HepG2 (cell line): ENCODE measurements around the gene WDR31. TPM values are rescaled to one million over a fixed set of nuclear protein-coding genes. Genes with fewer than 3 reads are reported as not detected.

ENCODE experiments used
- ARNT2 ChIP-seq: sonication (generic); formaldehyde crosslinking; IDR thresholded peaks from 2 replicates; pipeline ENCODE4 v1.8.0; 2022; ENCODE audit warnings: mild to moderate bottlenecking, low read depth, missing genetic modification reagents, moderate library complexity
- BRCA1 ChIP-seq: sonication (generic); formaldehyde crosslinking; IDR thresholded peaks from 2 replicates; pipeline ENCODE4 v1.4.0; 2020; ENCODE audit warnings: missing genetic modification reagents
- DBP ChIP-seq: sonication (generic); formaldehyde crosslinking; IDR thresholded peaks from 2 replicates; pipeline ENCODE4 v1.4.0; 2020; ENCODE audit warnings: missing genetic modification reagents; ENCODE audit errors: not compliant biosample characterization
- FUBP1 ChIP-seq: sonication (generic); formaldehyde crosslinking; IDR thresholded peaks from 2 replicates; pipeline ENCODE4 v1.5.1; 2020; ENCODE audit warnings: missing genetic modification reagents, mild to moderate bottlenecking, borderline replicate concordance
- NBN ChIP-seq: fragments of 450-650 bp; conservative IDR thresholded peaks from 2 replicates; pipeline ENCODE4 v1.6.1; 2017
- NCOA5 ChIP-seq: sonication (generic); formaldehyde crosslinking; IDR thresholded peaks from 2 replicates; pipeline ENCODE4 v1.4.0; 2020; ENCODE audit warnings: missing genetic modification reagents
- PATZ1 ChIP-seq: sonication (generic); formaldehyde crosslinking; IDR thresholded peaks from 2 replicates; pipeline ENCODE4 v1.4.0; 2020; ENCODE audit warnings: missing genetic modification reagents
- SAP130 ChIP-seq: IDR thresholded peaks from 2 replicates; pipeline ENCODE4 v1.6.1; 2016; ENCODE audit warnings: low read depth
- SATB2 ChIP-seq: sonication (generic); formaldehyde crosslinking; IDR thresholded peaks from 2 replicates; pipeline ENCODE4 v1.5.0; 2020; ENCODE audit warnings: missing genetic modification reagents
- SP4 ChIP-seq: sonication (generic); formaldehyde crosslinking; IDR thresholded peaks from 2 replicates; pipeline ENCODE4 v1.8.1; 2023; ENCODE audit warnings: mild to moderate bottlenecking, missing genetic modification reagents
- TBP ChIP-seq: sonication (generic); formaldehyde crosslinking; IDR thresholded peaks from 2 replicates; pipeline ENCODE4 v1.5.0; 2020; ENCODE audit warnings: missing genetic modification reagents
- YY1 ChIP-seq: IDR thresholded peaks from 2 replicates; pipeline ENCODE4 v1.6.1; 2011; ENCODE audit warnings: low read length, low read depth, moderate library complexity, mild to moderate bottlenecking; ENCODE audit not compliant: insufficient read depth, insufficient replicate concordance
- ZFP90 ChIP-seq: sonication (generic); formaldehyde crosslinking; IDR thresholded peaks from 2 replicates; pipeline ENCODE4 v1.8.0; 2022; ENCODE audit warnings: missing genetic modification reagents, mild to moderate bottlenecking, inconsistent platforms, borderline replicate concordance
- ZMAT3 ChIP-seq: sonication (generic); formaldehyde crosslinking; conservative IDR thresholded peaks from 2 replicates; pipeline ENCODE4 v1.7.0; 2021; ENCODE audit warnings: missing genetic modification reagents
- ZNF136 ChIP-seq: sonication (generic); formaldehyde crosslinking; IDR thresholded peaks from 2 replicates; pipeline ENCODE4 v1.8.1; 2022; ENCODE audit warnings: low read depth, mild to moderate bottlenecking, moderate library complexity, missing genetic modification reagents
- ZNF253 ChIP-seq: sonication (generic); formaldehyde crosslinking; IDR thresholded peaks from 2 replicates; pipeline ENCODE4 v1.8.0; 2022; ENCODE audit warnings: mild to moderate bottlenecking, missing genetic modification reagents, borderline replicate concordance
- ZNF382 ChIP-seq: sonication (generic); formaldehyde crosslinking; IDR thresholded peaks from 2 replicates; pipeline ENCODE4 v1.5.0; 2020; ENCODE audit warnings: missing genetic modification reagents, mild to moderate bottlenecking, borderline replicate concordance
- ZNF383 ChIP-seq: sonication (generic); formaldehyde crosslinking; IDR thresholded peaks from 2 replicates; pipeline ENCODE4 v1.4.0; 2020; ENCODE audit warnings: missing genetic modification reagents, mild to moderate bottlenecking, borderline replicate concordance
- ZNF574 ChIP-seq: sonication (generic); formaldehyde crosslinking; IDR thresholded peaks from 2 replicates; pipeline ENCODE4 v1.4.0; 2020; ENCODE audit warnings: missing genetic modification reagents
- ZNF761 ChIP-seq: sonication (generic); formaldehyde crosslinking; conservative IDR thresholded peaks from 2 replicates; pipeline ENCODE4 v1.4.0; 2020; ENCODE audit warnings: mild to moderate bottlenecking, missing genetic modification reagents
- ZNF841 ChIP-seq: sonication (generic); formaldehyde crosslinking; IDR thresholded peaks from 2 replicates; pipeline ENCODE4 v1.8.1; 2023; ENCODE audit warnings: missing genetic modification reagents, borderline replicate concordance
- polyA plus RNA-seq, 8 experiments: library from polyadenylated mRNA; depleted of rRNA in 3 of 8; stranded (reverse) in 7 of 8; unstranded in 1 of 8; fragments of >200 nt; fragmentation: Illumina TruSeq in 4 of 8; extraction: Trizol in 4 of 8; gene quantifications; 2 replicates each; pipeline versions ENCODE4 v1.2.1 to v1.2.3, GENCODE V29; 2011 to 2016; ENCODE audit warnings: low read depth in 4 of 8, missing spikeins in 1 of 8, mixed read lengths in 1 of 8; ENCODE audit not compliant: insufficient read depth in 1 of 8
- total RNA-seq, 5 experiments: library from RNA; depleted of rRNA; stranded (reverse); fragments of >200 nt; fragmentation: Illumina TruSeq; extraction: Trizol; gene quantifications; 2 replicates each; pipeline ENCODE4 v1.2.3, GENCODE V29; 2016; ENCODE audit warnings: low read depth in 1 of 5
- TF ChIP-seq, protein P1 (sequence below): sonication (generic); formaldehyde crosslinking; IDR thresholded peaks from 2 replicates; pipeline ENCODE4 v1.4.0; 2020; ENCODE audit warnings: mild to moderate bottlenecking, missing genetic modification reagents

Gene WDR31
- total and polyA plus RNA-seq, 2 of the 13 experiments (the other 11 are each of a cell fraction or from before 2014, with no cell fraction given) = 0.33 to 1.7 TPM

DNA sequence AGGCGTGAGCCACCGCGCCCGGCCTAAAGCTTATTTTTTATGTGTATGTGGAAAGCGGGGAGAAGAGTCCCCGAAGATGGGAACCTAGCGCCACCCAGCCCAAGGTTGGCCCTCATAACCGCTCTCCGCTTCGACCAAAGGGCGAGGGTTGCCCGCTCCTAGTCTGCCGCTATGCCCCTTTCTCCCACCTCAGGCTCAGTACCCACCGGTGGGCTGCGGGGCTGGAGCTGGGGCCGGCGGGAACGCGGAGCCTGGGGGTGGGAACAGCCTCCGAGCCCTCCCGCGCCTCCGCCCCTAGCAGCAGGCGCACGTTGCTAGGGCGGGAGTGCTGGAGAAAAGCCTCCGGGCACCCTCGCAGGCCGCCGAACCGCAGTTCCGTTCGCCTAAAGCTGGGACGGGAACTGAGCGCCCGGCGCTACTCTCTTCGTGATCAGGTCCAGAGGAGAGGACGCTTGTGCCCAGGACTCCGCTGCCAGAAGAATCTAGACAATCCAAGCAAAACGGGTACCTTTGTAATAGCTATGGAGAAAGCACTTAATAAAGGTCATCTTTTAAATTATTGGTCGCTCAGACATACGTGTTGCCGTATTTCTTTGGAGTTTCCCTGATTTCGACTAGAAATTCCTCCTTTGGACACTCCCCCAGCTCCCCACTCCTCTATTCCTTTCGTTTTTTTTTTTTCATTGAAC lies at the start of gene WDR31 (continued):
- TF ChIP-seq DBP (no peak), ZNF253 (CRISPR knock-in tag) (peak; percentile 90; the same call in 1 of the 2 replicates), NBN (no peak), ZNF136 (CRISPR knock-in tag) (0 out of 2 replicates have a peak, but pooled peaks have one; percentile 39), SAP130 (CRISPR knock-in tag) (peak; percentile 97), ZNF841 (CRISPR knock-in tag) (no peak; the same call in 1 of the 2 replicates), PATZ1 (peak; percentile 91), ZNF761 (peak; percentile 87), ZNF382 (CRISPR knock-in tag) (no peak), TBP (CRISPR knock-in tag) (0 out of 2 replicates have a peak, but pooled peaks have one; percentile 69), ZNF574 (CRISPR knock-in tag) (peak; percentile 92), YY1 (peak; percentile 77), NCOA5 (CRISPR knock-in tag) (no peak), FUBP1 (CRISPR knock-in tag) (no peak), ARNT2 (CRISPR knock-in tag) (peak; percentile 91; the same call in 1 of the 2 replicates), SATB2 (CRISPR knock-in tag) (peak; percentile 27; the same call in 1 of the 2 replicates), ZMAT3 (CRISPR knock-in tag) (0 out of 2 replicates have a peak, but pooled peaks have one; percentile 58), SP4 (CRISPR knock-in tag) (peak; percentile 92), BRCA1 (CRISPR knock-in tag) (no peak; the same call in none of the 2 replicates), ZNF383 (CRISPR knock-in tag) (no peak), ZFP90 (CRISPR knock-in tag) (peak; percentile 94)
- TF ChIP-seq, protein P1, sequence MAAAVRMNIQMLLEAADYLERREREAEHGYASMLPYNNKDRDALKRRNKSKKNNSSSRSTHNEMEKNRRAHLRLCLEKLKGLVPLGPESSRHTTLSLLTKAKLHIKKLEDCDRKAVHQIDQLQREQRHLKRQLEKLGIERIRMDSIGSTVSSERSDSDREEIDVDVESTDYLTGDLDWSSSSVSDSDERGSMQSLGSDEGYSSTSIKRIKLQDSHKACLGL (CRISPR knock-in tag) = peak; percentile 51; the same call in 1 of the 2 replicates
